ENCODE results near the gene AMOTL2. TPM values are rescaled to one million over a fixed set of nuclear protein-coding genes. Genes with fewer than 3 reads are reported as not detected.

AMOTL2 gene
- total RNA-seq, 2 experiments from 2014 or later = 0.12 to 0.39 TPM

- no peak for DNase-seq
- Mint-ChIP-seq H3K27ac (no peak overlapping the region), H3K4me3 (no peak overlapping the region), H3K36me3 (no peaks in the 10 kb centered on the region), H3K27me3 (peaks cover 20% of the 10 kb centered on the region), H3K9me3 (no peaks in the 10 kb centered on the region), H3K4me1 (ENCODE audit: low read depth) (peaks cover 10% of the 10 kb centered on the region)
- ChIA-PET CTCF (interaction anchor here (1.0 kb wide), 1 partner anchor 206 kb away, joined by 3 read pairs; no protein-coding TSS in a partner anchor), POLR2A (no interaction called here)
- intact Hi-C loops (cut with micrococcal nuclease) = loop anchor here (5.0 kb wide), 1 partner anchor 117 kb away; the partner anchor contains the start of genes ANAPC13 and CEP63
Observed at GRCh38 chr3:134369861-134370596, 4.2 kb downstream of the AMOTL2 start.

GRCh38 chr3:134369231-134369741 lies 5.0 kb downstream of the AMOTL2 start:
- POLR2A ChIA-PET = no interaction called here
- H3K9me3 Mint-ChIP-seq = no peaks in the 10 kb centered on the region
- H3K27ac Mint-ChIP-seq = no peak overlapping the region
- no peaks in the 10 kb centered on the region for H3K36me3 Mint-ChIP-seq
- CTCF ChIA-PET = no interaction called here
- no peak for DNase-seq
- H3K4me3 Mint-ChIP-seq = no peak overlapping the region
- H3K27me3 Mint-ChIP-seq = peaks cover 15% of the 10 kb centered on the region
- intact Hi-C loops (cut with micrococcal nuclease) = no loop called here
- H3K4me1 Mint-ChIP-seq (ENCODE audit: low read depth) = peaks cover 12% of the 10 kb centered on the region

GRCh38 chr3:134368751-134369105 lies 5.5 kb downstream of the AMOTL2 start:
- no peak for DNase-seq
- CTCF ChIA-PET = no interaction called here

DNA sequence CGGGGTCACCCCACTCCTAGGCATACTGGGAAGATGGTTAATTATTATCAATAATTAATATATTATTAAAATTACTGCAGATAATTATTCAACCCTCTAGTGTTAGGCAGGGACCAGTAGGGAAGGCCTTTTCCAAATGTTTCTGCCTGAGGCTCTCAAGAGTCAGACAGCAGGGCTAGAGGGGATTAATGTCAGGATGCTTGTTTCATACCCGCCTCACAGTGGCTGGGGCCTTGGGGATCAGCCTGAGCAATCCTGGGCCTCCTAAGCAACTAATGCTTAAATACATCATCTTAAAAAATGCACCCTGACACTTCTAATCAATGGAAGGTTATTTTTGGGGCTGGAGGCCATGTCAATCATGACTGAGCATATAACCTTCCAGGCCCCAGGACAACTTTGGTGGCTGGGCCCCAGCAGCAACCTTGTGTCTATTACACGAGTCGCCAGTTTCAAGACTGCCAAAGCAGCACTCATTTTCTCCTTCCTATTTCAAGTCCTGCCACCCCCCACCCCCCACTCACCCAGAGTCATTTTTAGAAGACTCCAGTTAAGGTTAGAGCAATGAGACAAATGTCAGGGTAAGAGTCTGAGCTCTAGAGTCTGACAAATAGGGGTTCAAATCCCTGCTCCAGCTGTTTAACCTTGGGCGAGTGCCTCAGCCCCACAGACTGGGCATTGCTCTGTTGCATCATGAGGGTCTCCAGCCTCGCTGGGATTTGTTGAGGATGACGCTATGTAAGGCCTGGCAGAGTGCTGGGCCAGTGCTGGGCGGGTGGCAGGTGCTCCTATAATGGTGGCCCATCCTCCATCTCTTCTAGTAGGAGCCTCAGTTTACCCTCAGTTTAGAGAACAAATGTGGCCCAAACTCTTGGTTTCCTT lies 6.1 kb downstream of the AMOTL2 start:
- ChIA-PET POLR2A (no interaction called here), CTCF (interaction anchor here (1.2 kb wide), 1 partner anchor 105 kb away, joined by 3 read pairs; no protein-coding TSS in a partner anchor)
- no peak overlapping the region for H3K27ac Mint-ChIP-seq
- H3K4me3 Mint-ChIP-seq = no peak overlapping the region
- H3K36me3 Mint-ChIP-seq = no peaks in the 10 kb centered on the region
- peak; percentile 28 for DNase-seq
- intact Hi-C loops (cut with micrococcal nuclease) = no loop called here
- peaks cover 10% of the 10 kb centered on the region for H3K27me3 Mint-ChIP-seq
- no peaks in the 10 kb centered on the region for H3K9me3 Mint-ChIP-seq
- H3K4me1 Mint-ChIP-seq (ENCODE audit: low read depth) = peaks cover 21% of the 10 kb centered on the region

More at GRCh38 chr3:134368751-134369105, 5.5 kb downstream of the AMOTL2 start:
- H3K36me3 Mint-ChIP-seq = no peaks in the 10 kb centered on the region
- intact Hi-C loops (cut with micrococcal nuclease) = no loop called here
- H3K4me1 Mint-ChIP-seq (ENCODE audit: low read depth) = peaks cover 15% of the 10 kb centered on the region
- no peak overlapping the region for H3K27ac Mint-ChIP-seq
- peaks cover 13% of the 10 kb centered on the region for H3K27me3 Mint-ChIP-seq
- H3K4me3 Mint-ChIP-seq = no peak overlapping the region
- no peaks in the 10 kb centered on the region for H3K9me3 Mint-ChIP-seq
- POLR2A ChIA-PET = no interaction called here

- POLR2A ChIA-PET = no interaction called here
- intact Hi-C loops (cut with micrococcal nuclease) = no loop called here
Observed at GRCh38 chr3:134366928-134367811, 7.1 kb downstream of the AMOTL2 start.

GRCh38 chr3:134366221-134366927 lies 7.9 kb downstream of the AMOTL2 start:
- H3K9me3 Mint-ChIP-seq = no peaks in the 10 kb centered on the region
- intact Hi-C loops (cut with micrococcal nuclease) = no loop called here
- H3K4me3 Mint-ChIP-seq = no peak overlapping the region
- POLR2A ChIA-PET = no interaction called here
- no peak overlapping the region for H3K27ac Mint-ChIP-seq
- CTCF ChIA-PET = interaction anchor here (1.2 kb wide), 1 partner anchor 107 kb away, joined by 3 read pairs; no protein-coding TSS in a partner anchor
- H3K4me1 Mint-ChIP-seq (ENCODE audit: low read depth) = peaks cover 22% of the 10 kb centered on the region
- no peaks in the 10 kb centered on the region for H3K36me3 Mint-ChIP-seq
- H3K27me3 Mint-ChIP-seq = peaks cover 1% of the 10 kb centered on the region
- no peak for DNase-seq

More at GRCh38 chr3:134366928-134367811, 7.1 kb downstream of the AMOTL2 start:
- Mint-ChIP-seq H3K4me3 (no peak overlapping the region), H3K4me1 (ENCODE audit: low read depth) (peaks cover 22% of the 10 kb centered on the region), H3K27me3 (peaks cover 3% of the 10 kb centered on the region), H3K36me3 (no peaks in the 10 kb centered on the region), H3K9me3 (no peaks in the 10 kb centered on the region), H3K27ac (no peak overlapping the region)
- CTCF ChIA-PET = interaction anchor here (1.2 kb wide), 1 partner anchor 106 kb away, joined by 3 read pairs; no protein-coding TSS in a partner anchor
- no peak for DNase-seq

DNA sequence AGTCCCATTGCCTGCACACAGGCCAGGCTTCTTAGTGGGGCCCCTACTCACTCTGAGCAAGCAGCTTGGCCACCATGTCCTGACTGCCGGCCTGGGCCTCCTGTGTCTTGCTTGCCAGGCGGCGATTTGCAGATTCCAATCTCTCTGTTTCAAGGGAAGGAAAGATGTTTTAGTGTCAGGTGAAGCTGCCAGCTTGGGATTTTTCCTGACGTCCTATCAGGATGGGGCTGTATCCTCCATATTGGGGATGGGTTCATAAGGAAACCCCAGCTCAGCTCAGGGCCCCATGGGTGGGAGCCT lies 8.5 kb downstream of the AMOTL2 start:
- H3K36me3 Mint-ChIP-seq = no peaks in the 10 kb centered on the region
- no peaks in the 10 kb centered on the region for H3K9me3 Mint-ChIP-seq
- no peak overlapping the region for H3K4me3 Mint-ChIP-seq
- ChIA-PET CTCF (interaction anchor here (1.7 kb wide), 1 partner anchor 108 kb away, joined by 6 read pairs; no protein-coding TSS in a partner anchor), POLR2A (no interaction called here)
- no peaks in the 10 kb centered on the region for H3K27me3 Mint-ChIP-seq
- intact Hi-C loops (cut with micrococcal nuclease) = no loop called here
- peaks cover 22% of the 10 kb centered on the region for H3K4me1 Mint-ChIP-seq (ENCODE audit: low read depth)
- no peak overlapping the region for H3K27ac Mint-ChIP-seq
- no peak for DNase-seq

DNA sequence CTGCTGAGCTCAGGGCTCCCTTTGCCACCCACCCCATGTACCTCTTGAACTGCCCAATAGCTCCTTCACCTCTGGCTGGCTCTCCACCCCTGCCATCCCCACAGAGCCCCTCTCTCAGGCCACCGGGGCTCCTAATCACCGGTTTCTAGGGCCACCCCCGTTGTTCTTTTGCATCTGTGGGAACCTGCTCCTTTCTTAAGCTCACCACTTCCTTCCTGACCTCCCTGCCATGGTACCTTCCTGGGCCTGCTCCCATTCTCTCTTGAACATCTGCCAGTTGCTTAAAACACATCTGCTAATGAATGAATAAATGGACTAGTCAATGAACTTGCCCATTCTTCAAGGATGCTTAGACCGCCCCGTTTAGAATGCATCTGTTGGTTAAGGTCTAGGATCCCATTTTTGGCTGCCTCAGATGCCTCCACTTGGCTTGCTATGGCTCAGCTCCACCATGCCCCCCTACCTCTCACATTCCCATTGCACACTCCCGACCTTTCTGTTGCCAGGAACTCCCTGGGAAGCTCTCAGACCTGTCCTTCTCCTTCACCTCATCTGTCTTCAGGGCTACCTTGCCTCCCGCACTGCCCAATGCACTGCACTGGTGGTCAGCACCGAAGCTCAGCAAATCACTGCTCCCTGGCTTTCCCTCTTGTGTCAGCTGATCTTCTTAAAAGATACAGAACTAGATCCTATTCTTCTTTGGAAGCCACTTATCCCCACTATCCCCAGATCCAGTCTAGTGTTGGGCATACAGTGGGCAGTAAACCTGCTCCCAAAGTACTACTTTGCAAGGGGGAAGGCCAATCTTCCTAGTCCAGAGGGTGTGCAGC lies 9.1 kb downstream of the AMOTL2 start:
- POLR2A ChIA-PET = no interaction called here

GRCh38 chr3:134364061-134364935 lies 9.9 kb downstream of the AMOTL2 start:
- H3K4me3 Mint-ChIP-seq = peak overlapping the region; percentile 56
- CTCF ChIA-PET = interaction anchor here (0.8 to 1.9 kb wide), 6 partner anchors 9 to 151 kb away, joined by 3 to 7 read pairs (median 4); partner anchors contain the start of gene AMOTL2
- intact Hi-C loops (cut with micrococcal nuclease) = loop anchor here (5.0 kb wide), 1 partner anchor 152 kb away; no protein-coding TSS in a partner anchor
- peak; percentile 55 for DNase-seq
- no peaks in the 10 kb centered on the region for H3K9me3 Mint-ChIP-seq
- H3K36me3 Mint-ChIP-seq = no peaks in the 10 kb centered on the region
- no peaks in the 10 kb centered on the region for H3K27me3 Mint-ChIP-seq
- POLR2A ChIA-PET = no interaction called here
- H3K4me1 Mint-ChIP-seq (ENCODE audit: low read depth) = peaks cover 22% of the 10 kb centered on the region
- no peak overlapping the region for H3K27ac Mint-ChIP-seq

More for the DNA sequence above, 9.1 kb downstream of the AMOTL2 start:
- H3K9me3 Mint-ChIP-seq = no peaks in the 10 kb centered on the region
- no peak overlapping the region for H3K4me3 Mint-ChIP-seq
- intact Hi-C loops (cut with micrococcal nuclease) = loop anchor here (5.0 kb wide), 1 partner anchor 153 kb away; no protein-coding TSS in a partner anchor
- DNase-seq = no peak
- no peaks in the 10 kb centered on the region for H3K36me3 Mint-ChIP-seq
- no peak overlapping the region for H3K27ac Mint-ChIP-seq
- peaks cover 22% of the 10 kb centered on the region for H3K4me1 Mint-ChIP-seq (ENCODE audit: low read depth)
- CTCF ChIA-PET = interaction anchor here (0.8 to 1.9 kb wide), 4 partner anchors 13 to 152 kb away, joined by 3 to 7 read pairs (median 5); no protein-coding TSS in a partner anchor
- H3K27me3 Mint-ChIP-seq = no peaks in the 10 kb centered on the region

DNA sequence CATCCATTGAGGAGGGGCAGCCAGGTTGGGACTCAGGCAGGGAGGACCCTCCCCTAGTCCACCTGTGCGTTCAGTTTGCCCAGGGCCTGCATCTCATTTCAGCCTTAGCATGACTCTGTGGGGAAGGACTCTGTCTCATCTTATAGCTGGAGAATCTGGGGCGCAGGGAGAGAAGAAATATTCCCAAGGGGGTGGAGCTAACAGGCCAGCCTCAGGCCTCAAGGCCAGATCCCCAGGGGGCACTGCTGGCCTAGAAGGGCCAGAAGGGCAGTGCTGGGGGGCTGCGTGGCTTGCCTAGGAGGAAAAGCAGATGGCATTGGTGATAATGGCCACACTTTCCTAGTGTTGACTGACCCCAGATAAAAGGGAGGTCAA lies 10.9 kb downstream of the AMOTL2 start:
- no peaks in the 10 kb centered on the region for H3K36me3 Mint-ChIP-seq
- no peak for DNase-seq
- H3K4me3 Mint-ChIP-seq = peak overlapping the region; percentile 56
- H3K27ac Mint-ChIP-seq = no peak overlapping the region
- CTCF ChIA-PET = interaction anchor here (0.6 to 1.9 kb wide), 4 partner anchors 10 to 112 kb away, joined by 4 to 7 read pairs (median 4); partner anchors contain the start of gene AMOTL2
- H3K4me1 Mint-ChIP-seq (ENCODE audit: low read depth) = peaks cover 22% of the 10 kb centered on the region
- POLR2A ChIA-PET = no interaction called here
- H3K9me3 Mint-ChIP-seq = no peaks in the 10 kb centered on the region
- intact Hi-C loops (cut with micrococcal nuclease) = loop anchor here (5.0 kb wide), 1 partner anchor 151 kb away; no protein-coding TSS in a partner anchor
- H3K27me3 Mint-ChIP-seq = no peaks in the 10 kb centered on the region

All from activated CD4-positive, alpha-beta memory T cell treated with anti-CD3 and anti-CD28 coated beads for 36 hours (primary cell).